Measurements from ENCODE around the gene YARS2. TPM values are rescaled to one million over a fixed set of nuclear protein-coding genes. Genes with fewer than 3 reads are reported as not detected.

YARS2 gene
- total RNA-seq, 1 experiment from 2014 or later, result 41.4 TPM

- Mint-ChIP-seq H3K27me3 (ENCODE audit: low read depth) (no peaks in the 10 kb centered on the region), H3K36me3 (ENCODE audit: insufficient read depth in 1 of 3, low read depth in 3 of 3) (no peaks in the 10 kb centered on the region), H3K27ac (no peak overlapping the region), H3K9me3 (no peaks in the 10 kb centered on the region), H3K4me1 (peaks cover 2 to 4% of the 10 kb centered on the region in 2 experiments; a peak in 2 of 4 replicates), H3K4me3 (no peak overlapping the region)
- WGBS (ENCODE audit: extremely low coverage, insufficient read length, low lambda C conversion rate), result no CpG with 5 or more reads among the region's 1 CpG
- Histone ChIP-seq H3K4me2 (ENCODE audit: insufficient read depth, insufficient read length, low read length) (no peak overlapping the region), H3K27me3 (ENCODE audit: insufficient read depth, low read length) (no peaks in the 10 kb centered on the region), H3K23me2 (ENCODE audit: insufficient read length, low read depth, low read length, poor library complexity, severe bottlenecking) (no peaks in the 10 kb centered on the region), H3K27ac (ENCODE audit: insufficient read length, low read depth, low read length) (no peak overlapping the region), H4K91ac (ENCODE audit: insufficient read length, low read depth, low read length) (no peak overlapping the region), H3K56ac (ENCODE audit: insufficient read length, low read depth, low read length) (no peak overlapping the region), H3K9ac (ENCODE audit: extremely low read depth, insufficient read length, low read length) (no peak overlapping the region), H2BK120ac (ENCODE audit: low read depth, low read length, poor library complexity, severe bottlenecking) (no peak overlapping the region), H3K9me3 (ENCODE audit: control insufficient read depth, low read depth, low read length) (no peaks in the 10 kb centered on the region), H3K14ac (ENCODE audit: insufficient read depth, low read length) (no peak overlapping the region), H2BK20ac (ENCODE audit: low read depth, low read length, poor library complexity, severe bottlenecking) (no peak overlapping the region), H3K79me1 (ENCODE audit: insufficient read depth, low read depth, low read length, poor library complexity, severe bottlenecking) (no peaks in the 10 kb centered on the region), H3K4me1 (ENCODE audit: insufficient read depth, low read length) (no peaks in the 10 kb centered on the region), H2AFZ (ENCODE audit: low read length) (no peak overlapping the region), H2BK15ac (ENCODE audit: low read depth, low read length) (no peak overlapping the region), H3K79me2 (ENCODE audit: insufficient read depth, low read length) (no peaks in the 10 kb centered on the region), H3K4ac (ENCODE audit: low read depth, low read length) (no peak overlapping the region), H3K23ac (ENCODE audit: insufficient read length, low read depth, low read length) (no peak overlapping the region), H3T11ph (ENCODE audit: low read length) (no peak overlapping the region), H4K8ac (replicated peaks; ENCODE audit: insufficient read length, low read depth, low read length) (no peak overlapping the region), H2BK12ac (ENCODE audit: insufficient read length, low read depth, low read length) (no peak overlapping the region), H2BK5ac (ENCODE audit: insufficient read length, low read length) (no peak overlapping the region), H2AK5ac (ENCODE audit: insufficient read length, low read length) (no peak overlapping the region), H4K5ac (ENCODE audit: insufficient read length, low read depth, low read length) (no peak overlapping the region), H4K20me1 (ENCODE audit: control insufficient read depth, insufficient read depth, insufficient read length) (no peaks in the 10 kb centered on the region), H3K18ac (ENCODE audit: insufficient read length, low read depth, low read length) (no peak overlapping the region)
- no peak for TF ChIP-seq CTCF (conservative IDR thresholded peaks at IDR 0.05)
- DNase-seq, result no peak
Measured at GRCh38 chr12:32770141-32770540, 14.4 kb upstream of the YARS2 start.
